Motor neuron (in vitro differentiated cells): ENCODE data around the gene ACBD6. TPM values are rescaled to one million over a fixed set of nuclear protein-coding genes. Genes with fewer than 3 reads are reported as not detected.
A peak's percentile ranks its signal among the peaks of the same experiment; 100 is the strongest.

Experiments
- ATAC-seq, 8 experiments: fragments of 200-7000 bp; cut with Tn5 transposase; replicated peaks in 6 of 8; 2 replicates each; pipeline ENCODE4 v1.8.0; 2021; ENCODE audit warnings: mild to moderate bottlenecking in 8 of 8, moderate library complexity in 8 of 8
- H3K27ac ChIP-seq, 2 donors: fragments of 250-450 bp; sonication (Bioruptor Pico); 2 replicates each; pipeline ENCODE4 v1.9.0; 2021; ENCODE audit warnings: antibody characterized with exemption in 2 of 2, mild to moderate bottlenecking in 2 of 2, moderate library complexity in 1 of 2
- H3K4me1 ChIP-seq, 2 donors: fragments of 250-450 bp; sonication (Bioruptor Pico); replicated peaks in 1 of 2; 2 replicates each; pipeline ENCODE4 v1.6.1; 2021; ENCODE audit warnings: antibody characterized with exemption in 2 of 2, mild to moderate bottlenecking in 2 of 2, moderate library complexity in 1 of 2
- H3K4me3 ChIP-seq, 5 donors: fragments of 250-450 bp; sonication (Bioruptor Pico); 2 replicates each; pipeline ENCODE4 v1.9.0; 2021; ENCODE audit warnings: antibody characterized with exemption in 5 of 5, mild to moderate bottlenecking in 5 of 5, moderate library complexity in 4 of 5
- WGBS, 10 experiments: fragments of 450-650 bp; shearing (Covaris generic); methylation state at CpG; one replicate each; pipeline ENCODE4 v1.0.0; 2022; 5-methylcytosine and 5-hydroxymethylcytosine counted together
- in situ Hi-C, 9 experiments: fragments of 400-800 bp; cut with MboI; loops; one replicate each; pipeline ENCODE4 v1.15.0; 2021; ENCODE audit warnings: low sequenced_read_pairs in 9 of 9, low pct_unique_long_range_greater_than_20kb in 2 of 9; ENCODE audit not compliant: unreplicated experiment in 9 of 9
- total RNA-seq, 8 experiments: library from RNA; unstranded; fragments of 300-600 nt; gene quantifications; 2 replicates each; pipeline versions ENCODE4 v1.2.3 to v1.2.4, GENCODE V29; 2022

The ACBD6 gene
- total RNA-seq, 8 experiments from 2014 or later = 62.2 to 113 (median 89.6) TPM

DNA sequence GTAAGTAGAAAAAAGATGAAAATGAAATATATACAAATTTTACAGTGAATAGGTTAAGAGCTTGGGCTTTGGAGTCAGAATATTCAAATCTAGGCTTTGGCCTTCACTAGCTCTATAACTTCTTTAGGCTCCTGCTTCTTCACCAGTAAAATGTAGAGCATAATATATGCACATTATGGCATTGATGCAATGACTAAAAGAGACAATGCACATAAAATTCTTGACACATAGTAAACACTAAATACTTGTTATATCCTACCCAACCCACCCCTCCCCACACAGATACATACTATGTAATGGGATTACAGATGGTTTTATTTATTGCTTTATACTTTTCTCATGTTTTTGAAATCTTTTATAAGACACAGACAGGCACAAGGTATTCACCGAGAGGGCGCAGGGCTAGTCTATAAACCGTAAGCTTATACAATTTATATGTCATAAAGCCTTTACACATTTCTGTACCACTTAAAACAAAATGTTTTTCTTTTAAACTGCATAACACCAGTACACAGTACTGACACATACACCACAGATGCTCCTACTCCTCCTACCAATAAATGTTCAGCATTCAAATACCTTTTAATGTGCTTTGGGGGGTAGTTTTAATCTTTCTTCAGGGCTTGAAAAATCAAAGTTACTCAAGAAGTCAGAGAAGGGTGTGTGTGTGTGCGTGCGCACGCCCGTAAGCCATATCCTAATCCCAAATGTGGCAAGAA is 109.8 kb downstream of the ACBD6 start:
- Histone ChIP-seq H3K4me1 (no peaks in the 10 kb centered on the region), H3K4me3 (no peak overlapping the region), H3K27ac (no peak overlapping the region)
- peak in 3 of 8 experiments; percentile 88 to 93 (median 88) for ATAC-seq
- in situ Hi-C loops = no loop called here
- 7 to 100% (median 93%) methylated on average over 4 to 7 of the region's 7 CpGs; no CpG with 5 or more reads in 2 of the 10 experiments for WGBS, 10 experiments

- Histone ChIP-seq H3K27ac (no peak overlapping the region), H3K4me3 (no peak overlapping the region), H3K4me1 (no peaks in the 10 kb centered on the region)
- in situ Hi-C loops = no loop called here
- ATAC-seq = peak in 1 of 8 experiments; percentile 45
Measured at GRCh38 chr1:180392020-180392419, 110.4 kb downstream of the ACBD6 start.

GRCh38 chr1:180387413-180387812 is 115.0 kb downstream of the ACBD6 start:
- no peak overlapping the region for H3K4me3 ChIP-seq
- no peaks in the 10 kb centered on the region for H3K4me1 ChIP-seq
- no peak overlapping the region for H3K27ac ChIP-seq
- ATAC-seq = peak in 1 of 8 experiments; percentile 29
- in situ Hi-C loops = no loop called here
- 20 to 100% (median 94%) methylated on average over 1 of the region's 1 CpG; no CpG with 5 or more reads in 4 of the 10 experiments for WGBS, 10 experiments

DNA sequence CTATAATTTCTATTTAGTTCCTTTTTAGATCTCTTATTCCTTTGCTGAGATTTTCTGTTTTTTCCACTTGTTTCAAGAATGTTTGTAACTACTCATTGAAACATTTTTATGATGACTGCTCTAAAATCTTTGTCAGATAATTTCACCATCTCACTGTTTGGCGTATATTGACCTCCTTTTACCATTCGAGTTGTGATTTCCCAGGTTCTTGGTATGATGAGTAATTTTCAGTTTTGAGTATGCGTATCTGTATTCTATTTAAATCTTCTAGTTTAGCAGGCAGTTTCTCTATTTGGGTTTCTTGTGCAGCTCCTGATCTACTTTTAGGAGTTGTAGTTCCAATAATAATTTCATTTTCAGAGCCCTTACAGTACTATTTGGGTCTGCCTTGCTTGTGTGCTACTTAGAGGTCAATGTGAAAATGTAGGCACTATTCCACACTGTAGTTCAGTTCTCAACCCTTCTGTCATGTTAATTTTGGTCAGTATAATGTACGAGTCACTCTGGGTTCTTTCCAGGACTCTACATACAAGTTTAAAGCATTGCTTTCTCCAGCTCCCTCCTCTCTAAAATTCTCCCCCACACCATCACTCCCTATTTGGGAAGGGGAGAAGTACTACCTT is 115.5 kb downstream of the ACBD6 start:
- WGBS, 10 experiments = 67 to 95% (median 86%) methylated on average over 3 to 4 of the region's 4 CpGs; no CpG with 5 or more reads in 1 of the 10 experiments
- no peak overlapping the region for H3K4me3 ChIP-seq
- H3K4me1 ChIP-seq = no peaks in the 10 kb centered on the region
- H3K27ac ChIP-seq = no peak overlapping the region
- ATAC-seq = peak in 2 of 8 experiments; percentile 18 to 71
- in situ Hi-C loops = no loop called here

- H3K27ac ChIP-seq = no peak overlapping the region
- in situ Hi-C loops = no loop called here
- ATAC-seq = no peak
- H3K4me1 ChIP-seq = no peaks in the 10 kb centered on the region
- no peak overlapping the region for H3K4me3 ChIP-seq
Measured at GRCh38 chr1:180385144-180385543, 117.2 kb downstream of the ACBD6 start.

DNA sequence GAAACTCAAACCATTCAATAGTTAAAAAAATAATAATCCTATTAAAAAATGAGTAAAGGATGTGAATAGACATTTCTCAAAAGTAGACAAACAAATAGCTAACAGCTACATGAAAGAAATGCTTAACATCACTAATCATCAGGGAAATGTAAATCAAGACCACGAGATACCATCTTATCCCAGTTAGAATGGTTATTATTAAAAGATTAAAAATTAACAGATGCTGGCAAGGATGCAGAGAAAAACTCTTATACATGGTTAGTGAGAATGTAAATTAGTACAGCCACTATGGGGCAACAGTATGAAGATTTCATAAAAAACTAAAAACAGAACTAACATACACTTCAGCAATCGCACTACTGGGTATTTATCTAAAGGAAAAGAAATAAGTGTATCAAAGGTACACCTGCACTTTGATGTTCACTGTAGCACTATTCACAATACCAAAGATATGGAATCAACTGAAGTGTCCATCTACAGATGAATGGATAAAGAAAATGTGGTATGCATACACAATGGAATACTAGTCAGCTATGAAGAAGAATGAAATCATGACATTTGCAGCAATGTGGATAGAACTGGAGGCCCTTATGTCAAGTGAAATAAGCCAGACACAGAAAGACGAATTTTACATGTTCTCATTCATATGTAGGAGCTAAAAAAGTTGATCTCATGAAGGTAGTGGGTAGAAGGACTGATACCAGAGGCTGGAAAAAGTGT is 117.9 kb downstream of the ACBD6 start:
- in situ Hi-C loops = no loop called here
- 71 to 100% (median 89%) methylated on average over 2 to 3 of the region's 3 CpGs; no CpG with 5 or more reads in 1 of the 10 experiments for WGBS, 10 experiments
- Histone ChIP-seq H3K27ac (no peak overlapping the region), H3K4me1 (no peaks in the 10 kb centered on the region), H3K4me3 (no peak overlapping the region)
- ATAC-seq = no peak

- ATAC-seq = no peak
- 86 to 100% (median 96%) methylated on average over 1 to 5 of the region's 5 CpGs for WGBS, 10 experiments
- in situ Hi-C loops = no loop called here
- no peaks in the 10 kb centered on the region for H3K4me1 ChIP-seq
- no peak overlapping the region for H3K27ac ChIP-seq
- no peak overlapping the region for H3K4me3 ChIP-seq
Measured at GRCh38 chr1:180382326-180383115, 119.9 kb downstream of the ACBD6 start.

DNA sequence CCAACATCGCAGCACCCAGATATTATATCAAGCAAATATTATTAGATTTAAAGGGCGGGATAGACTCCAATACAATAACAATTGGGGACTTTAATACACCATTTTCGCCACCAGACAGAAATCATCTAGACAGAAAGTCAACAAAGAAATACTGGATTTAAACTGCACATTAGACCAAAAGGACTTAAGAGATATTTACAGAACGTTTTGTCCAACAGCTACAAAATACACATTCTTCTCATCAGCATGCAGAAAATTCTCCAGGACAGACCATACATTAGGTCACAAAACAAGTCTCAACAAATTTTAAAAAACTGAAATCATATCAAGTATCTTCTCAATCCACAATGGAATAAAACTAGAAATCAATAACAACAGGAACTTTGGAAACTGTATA is 121.2 kb downstream of the ACBD6 start:
- in situ Hi-C loops = no loop called here
- Histone ChIP-seq H3K4me1 (no peaks in the 10 kb centered on the region), H3K27ac (no peak overlapping the region), H3K4me3 (no peak overlapping the region)
- ATAC-seq = no peak
- 73 to 100% (median 94%) methylated on average over 3 to 4 of the region's 4 CpGs for WGBS, 10 experiments

- in situ Hi-C loops = no loop called here
- H3K27ac ChIP-seq = no peak overlapping the region
- no peaks in the 10 kb centered on the region for H3K4me1 ChIP-seq
- WGBS, 10 experiments = 80 to 100% (median 95%) methylated on average over 2 to 3 of the region's 3 CpGs
- no peak for ATAC-seq
- no peak overlapping the region for H3K4me3 ChIP-seq
Measured at GRCh38 chr1:180380259-180381183, 121.9 kb downstream of the ACBD6 start.

GRCh38 chr1:180376800-180377199 is 125.6 kb downstream of the ACBD6 start:
- Histone ChIP-seq H3K4me3 (no peak overlapping the region), H3K27ac (no peak overlapping the region), H3K4me1 (peaks cover 0 to 18% of the 10 kb centered on the region in 2 donors)
- WGBS, 10 experiments = 47 to 100% (median 92%) methylated on average over 1 to 3 of the region's 3 CpGs; no CpG with 5 or more reads in 1 of the 10 experiments
- ATAC-seq = peak in 2 of 8 experiments; percentile 56 to 70
- in situ Hi-C loops = no loop called here

DNA sequence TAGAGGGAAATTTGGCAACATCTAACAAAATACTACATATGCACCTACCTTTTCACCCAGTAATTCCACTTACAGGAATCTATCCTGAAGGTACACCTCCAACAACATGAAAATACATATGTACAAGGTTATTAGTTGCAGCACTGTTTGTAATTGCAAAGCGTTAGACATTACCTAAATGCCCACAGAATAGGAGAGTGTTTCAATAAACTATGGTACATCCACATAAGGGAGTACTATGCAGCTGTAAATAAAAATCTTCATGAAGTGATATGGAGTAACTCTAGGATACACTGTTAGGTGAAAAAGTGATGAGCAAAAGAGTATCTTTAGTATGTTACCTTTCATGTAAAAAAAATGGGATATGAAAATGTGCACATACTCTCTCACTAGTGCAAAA is 126.1 kb downstream of the ACBD6 start:
- no peak for ATAC-seq
- in situ Hi-C loops = no loop called here

GRCh38 chr1:180372728-180373127 is 129.6 kb downstream of the ACBD6 start:
- in situ Hi-C loops = no loop called here
- peak in 2 of 8 experiments; percentile 32 to 39 for ATAC-seq

More for the DNA sequence above, 126.1 kb downstream of the ACBD6 start:
- WGBS, 10 experiments = 60 to 100% (median 100%) methylated on average over 1 of the region's 1 CpG; no CpG with 5 or more reads in 2 of the 10 experiments
- H3K4me1 ChIP-seq = peaks cover 0 to 18% of the 10 kb centered on the region in 2 donors
- H3K27ac ChIP-seq = no peak overlapping the region
- H3K4me3 ChIP-seq = no peak overlapping the region

More at GRCh38 chr1:180372728-180373127, 129.6 kb downstream of the ACBD6 start:
- no peak overlapping the region for H3K27ac ChIP-seq
- H3K4me3 ChIP-seq = no peak overlapping the region
- H3K4me1 ChIP-seq = peaks cover 2 to 18% of the 10 kb centered on the region in 2 donors
- WGBS, 10 experiments = 44 to 92% (median 54%) methylated on average over 2 to 4 of the region's 4 CpGs; no CpG with 5 or more reads in 3 of the 10 experiments
